HL-60 (cell line): Measurements from ENCODE around the gene SNX27.

Experiments
- DNase-seq, 2 experiments: peaks; one replicate each; pipeline ENCODE4 v3.0.0-alpha.2; 2010 to 2020; ENCODE audit warnings: low read depth in 1 of 2, low spot score in 1 of 2
- H3K27ac ChIP-seq: fragments of 250-450 bp; sonication (Bioruptor Pico); replicated peaks from 2 replicates; pipeline ENCODE4 v1.5.1; 2020; ENCODE audit warnings: mild to moderate bottlenecking, moderate library complexity
- H3K27me3 ChIP-seq: fragments of 250-450 bp; sonication (Bioruptor Pico); 2 replicates; pipeline ENCODE4 v1.5.1; 2021; ENCODE audit warnings: mild to moderate bottlenecking, moderate library complexity; ENCODE audit not compliant: insufficient read depth, poor library complexity, severe bottlenecking
- H3K4me3 ChIP-seq: replicated peaks from 2 replicates; pipeline ENCODE4 v1.5.1; 2011; ENCODE audit warnings: mild to moderate bottlenecking, control low read depth, low read length; ENCODE audit not compliant: insufficient read depth
- GABPA ChIP-seq: IDR thresholded peaks from 2 replicates; pipeline ENCODE4 v1.6.1; 2012; ENCODE audit warnings: low read depth
- POLR2AphosphoS5 ChIP-seq: IDR thresholded peaks from 2 replicates; pipeline ENCODE4 v1.6.1; 2012; ENCODE audit warnings: low read depth
- REST ChIP-seq: IDR thresholded peaks from 2 replicates; pipeline ENCODE4 v1.6.1; 2012; ENCODE audit warnings: low read depth; ENCODE audit not compliant: insufficient replicate concordance
- SPI1 ChIP-seq: IDR thresholded peaks from 2 replicates; pipeline ENCODE4 v1.6.1; 2012; ENCODE audit warnings: low read depth, mild to moderate bottlenecking, borderline replicate concordance
- TF ChIP-seq, protein P1 (sequence below): IDR thresholded peaks from one replicate; pipeline ENCODE4 v1.5.1; 2011; ENCODE audit warnings: low read length, control low read depth, inconsistent platforms; ENCODE audit not compliant: insufficient read depth

The SNX27 gene

DNA sequence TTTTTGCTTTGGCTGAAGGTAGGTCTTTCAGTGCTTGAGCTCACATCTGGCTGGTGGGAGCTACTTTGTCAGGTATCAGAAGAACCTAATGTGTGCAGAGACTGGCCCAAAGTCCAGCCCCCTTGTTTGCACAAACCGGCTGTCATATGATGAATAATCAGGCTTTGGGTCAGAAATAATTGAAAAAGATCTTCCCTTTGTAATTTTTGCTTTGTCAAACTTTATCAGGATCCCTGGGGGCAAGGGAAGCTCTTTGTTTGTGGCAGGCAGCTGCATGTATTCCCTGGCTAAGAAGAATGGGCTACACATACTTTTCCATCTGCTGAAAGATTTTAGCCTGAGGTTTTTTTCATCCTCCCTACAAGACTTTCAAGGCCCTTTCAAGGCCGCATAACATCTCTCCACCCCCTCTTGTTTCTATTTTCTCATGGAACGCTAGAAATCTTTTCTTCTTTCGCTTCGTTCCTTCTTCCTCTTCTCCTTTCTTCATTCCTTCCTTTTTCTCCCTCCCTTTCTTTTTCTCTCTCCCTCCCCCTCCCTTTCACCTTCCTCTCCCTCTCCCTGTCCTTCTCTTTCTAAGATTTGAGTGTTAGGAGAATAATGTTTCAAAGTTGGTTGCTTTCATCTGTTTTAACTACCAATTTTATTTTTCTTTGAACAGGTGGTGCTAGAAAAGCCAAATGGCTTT, 46.2 kb upstream of the SNX27 start:
- H3K27ac ChIP-seq, result no peak overlapping the region
- H3K27me3 ChIP-seq, result no peaks in the 10 kb centered on the region
- DNase-seq, result no peak
- TF ChIP-seq POLR2AphosphoS5 (no peak), GABPA (no peak), REST (no peak), SPI1 (no peak)
- TF ChIP-seq, protein P1, sequence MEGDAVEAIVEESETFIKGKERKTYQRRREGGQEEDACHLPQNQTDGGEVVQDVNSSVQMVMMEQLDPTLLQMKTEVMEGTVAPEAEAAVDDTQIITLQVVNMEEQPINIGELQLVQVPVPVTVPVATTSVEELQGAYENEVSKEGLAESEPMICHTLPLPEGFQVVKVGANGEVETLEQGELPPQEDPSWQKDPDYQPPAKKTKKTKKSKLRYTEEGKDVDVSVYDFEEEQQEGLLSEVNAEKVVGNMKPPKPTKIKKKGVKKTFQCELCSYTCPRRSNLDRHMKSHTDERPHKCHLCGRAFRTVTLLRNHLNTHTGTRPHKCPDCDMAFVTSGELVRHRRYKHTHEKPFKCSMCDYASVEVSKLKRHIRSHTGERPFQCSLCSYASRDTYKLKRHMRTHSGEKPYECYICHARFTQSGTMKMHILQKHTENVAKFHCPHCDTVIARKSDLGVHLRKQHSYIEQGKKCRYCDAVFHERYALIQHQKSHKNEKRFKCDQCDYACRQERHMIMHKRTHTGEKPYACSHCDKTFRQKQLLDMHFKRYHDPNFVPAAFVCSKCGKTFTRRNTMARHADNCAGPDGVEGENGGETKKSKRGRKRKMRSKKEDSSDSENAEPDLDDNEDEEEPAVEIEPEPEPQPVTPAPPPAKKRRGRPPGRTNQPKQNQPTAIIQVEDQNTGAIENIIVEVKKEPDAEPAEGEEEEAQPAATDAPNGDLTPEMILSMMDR, result no peak
- no peak overlapping the region for H3K4me3 ChIP-seq

DNA sequence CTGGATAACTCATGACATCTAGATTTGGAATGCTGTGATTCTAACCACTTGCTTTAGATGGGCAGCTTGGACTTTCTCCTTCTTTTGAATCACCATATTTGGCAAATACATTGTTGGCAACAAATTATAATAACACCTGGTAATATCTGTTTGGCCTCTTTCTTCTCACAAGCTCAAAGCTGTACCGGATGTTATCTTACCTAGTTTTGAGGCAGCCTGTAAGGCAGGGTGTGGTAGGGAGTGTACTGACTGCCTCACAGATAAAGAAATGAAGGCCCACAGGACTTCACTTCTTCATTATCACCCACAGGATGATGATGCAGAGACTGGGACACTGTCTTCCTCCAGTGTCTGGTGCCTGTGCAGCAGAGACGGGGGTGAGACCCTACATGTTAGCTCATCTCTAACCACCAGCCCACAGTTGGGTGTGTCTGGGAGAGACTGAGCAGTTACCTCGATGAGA, 43.2 kb upstream of the SNX27 start:
- no peak for DNase-seq
- Histone ChIP-seq H3K27ac (no peak overlapping the region), H3K4me3 (no peak overlapping the region), H3K27me3 (no peaks in the 10 kb centered on the region)
- TF ChIP-seq, protein P1, result no peak
- TF ChIP-seq SPI1 (no peak), GABPA (no peak), POLR2AphosphoS5 (no peak), REST (no peak)

- Histone ChIP-seq H3K27me3 (no peaks in the 10 kb centered on the region), H3K4me3 (no peak overlapping the region), H3K27ac (no peak overlapping the region)
- DNase-seq, result no peak
- TF ChIP-seq REST (no peak), POLR2AphosphoS5 (no peak), GABPA (no peak), SPI1 (no peak)
- TF ChIP-seq, protein P1, result no peak
These were observed 41.0 kb upstream of the SNX27 start for GRCh38 chr1:151570819-151571218.
